ENCODE measurements around the gene GJD4.

The GJD4 gene

GRCh38 chr10:35562427-35562826 is 42.7 kb upstream of the GJD4 start:
- H3K36me3 ChIP-seq (ENCODE audit: control insufficient read depth, insufficient read depth, low read length), result peaks cover 3% of the 10 kb centered on the region
- no peaks in the 10 kb centered on the region for H3K27me3 ChIP-seq (replicated peaks; ENCODE audit: control insufficient read depth, insufficient read depth, low read length)
- TF ChIP-seq, protein P1, sequence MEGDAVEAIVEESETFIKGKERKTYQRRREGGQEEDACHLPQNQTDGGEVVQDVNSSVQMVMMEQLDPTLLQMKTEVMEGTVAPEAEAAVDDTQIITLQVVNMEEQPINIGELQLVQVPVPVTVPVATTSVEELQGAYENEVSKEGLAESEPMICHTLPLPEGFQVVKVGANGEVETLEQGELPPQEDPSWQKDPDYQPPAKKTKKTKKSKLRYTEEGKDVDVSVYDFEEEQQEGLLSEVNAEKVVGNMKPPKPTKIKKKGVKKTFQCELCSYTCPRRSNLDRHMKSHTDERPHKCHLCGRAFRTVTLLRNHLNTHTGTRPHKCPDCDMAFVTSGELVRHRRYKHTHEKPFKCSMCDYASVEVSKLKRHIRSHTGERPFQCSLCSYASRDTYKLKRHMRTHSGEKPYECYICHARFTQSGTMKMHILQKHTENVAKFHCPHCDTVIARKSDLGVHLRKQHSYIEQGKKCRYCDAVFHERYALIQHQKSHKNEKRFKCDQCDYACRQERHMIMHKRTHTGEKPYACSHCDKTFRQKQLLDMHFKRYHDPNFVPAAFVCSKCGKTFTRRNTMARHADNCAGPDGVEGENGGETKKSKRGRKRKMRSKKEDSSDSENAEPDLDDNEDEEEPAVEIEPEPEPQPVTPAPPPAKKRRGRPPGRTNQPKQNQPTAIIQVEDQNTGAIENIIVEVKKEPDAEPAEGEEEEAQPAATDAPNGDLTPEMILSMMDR (IDR thresholded peaks at IDR 0.05; ENCODE audit: insufficient read depth, low read length, poor library complexity, severe bottlenecking), result no peak
- no peak for DNase-seq (ENCODE audit: extremely low read depth, insufficient read length)
- H3K4me3 ChIP-seq (replicated peaks; ENCODE audit: low read depth, low read length), result no peak overlapping the region

- H3K4me3 ChIP-seq (replicated peaks; ENCODE audit: low read depth, low read length), result no peak overlapping the region
- TF ChIP-seq, protein P1 (IDR thresholded peaks at IDR 0.05; ENCODE audit: insufficient read depth, low read length, poor library complexity, severe bottlenecking), result peak; percentile 100
- peaks cover 2% of the 10 kb centered on the region for H3K36me3 ChIP-seq (ENCODE audit: control insufficient read depth, insufficient read depth, low read length)
- DNase-seq (ENCODE audit: extremely low read depth, insufficient read length), result no peak
- no peaks in the 10 kb centered on the region for H3K27me3 ChIP-seq (replicated peaks; ENCODE audit: control insufficient read depth, insufficient read depth, low read length)
Observed at GRCh38 chr10:35563261-35563891, 41.8 kb upstream of the GJD4 start.

- peaks cover 2% of the 10 kb centered on the region for H3K36me3 ChIP-seq (ENCODE audit: control insufficient read depth, insufficient read depth, low read length)
- no peak for DNase-seq (ENCODE audit: extremely low read depth, insufficient read length)
- TF ChIP-seq, protein P1 (IDR thresholded peaks at IDR 0.05; ENCODE audit: insufficient read depth, low read length, poor library complexity, severe bottlenecking), result no peak
- no peaks in the 10 kb centered on the region for H3K27me3 ChIP-seq (replicated peaks; ENCODE audit: control insufficient read depth, insufficient read depth, low read length)
- no peak overlapping the region for H3K4me3 ChIP-seq (replicated peaks; ENCODE audit: low read depth, low read length)
Observed at GRCh38 chr10:35564341-35564968, 40.7 kb upstream of the GJD4 start.

- no peak for DNase-seq (ENCODE audit: extremely low read depth, insufficient read length)
- TF ChIP-seq, protein P1 (IDR thresholded peaks at IDR 0.05; ENCODE audit: insufficient read depth, low read length, poor library complexity, severe bottlenecking), result no peak
- no peak overlapping the region for H3K4me3 ChIP-seq (replicated peaks; ENCODE audit: low read depth, low read length)
- no peaks in the 10 kb centered on the region for H3K27me3 ChIP-seq (replicated peaks; ENCODE audit: control insufficient read depth, insufficient read depth, low read length)
- H3K36me3 ChIP-seq (ENCODE audit: control insufficient read depth, insufficient read depth, low read length), result peaks cover 3% of the 10 kb centered on the region
Observed at GRCh38 chr10:35565602-35566081, 39.5 kb upstream of the GJD4 start.

GRCh38 chr10:35567951-35568350 is 37.2 kb upstream of the GJD4 start:
- Histone ChIP-seq H3K27me3 (replicated peaks; ENCODE audit: control insufficient read depth, insufficient read depth, low read length) (no peaks in the 10 kb centered on the region), H3K36me3 (ENCODE audit: control insufficient read depth, insufficient read depth, low read length) (peaks cover 3% of the 10 kb centered on the region), H3K4me3 (replicated peaks; ENCODE audit: low read depth, low read length) (no peak overlapping the region)
- TF ChIP-seq, protein P1 (IDR thresholded peaks at IDR 0.05; ENCODE audit: insufficient read depth, low read length, poor library complexity, severe bottlenecking), result no peak
- DNase-seq (ENCODE audit: extremely low read depth, insufficient read length), result no peak
